Subcutaneous abdominal adipose tissue (tissue), 5 donors: Measurements from ENCODE around the gene STAT3.

Experiments
- H3K27ac ChIP-seq: one replicate; pipeline ENCODE4 v1.7.0; 2013; ENCODE audit warnings: low read depth, mild to moderate bottlenecking, inconsistent platforms, low read length, moderate library complexity
- H3K27me3 ChIP-seq, 5 donors: one replicate each; pipeline ENCODE4 v1.7.0; 2013; ENCODE audit warnings: low read length in 5 of 5, inconsistent platforms in 1 of 5; ENCODE audit not compliant: control insufficient read depth in 5 of 5, insufficient read depth in 4 of 5
- H3K36me3 ChIP-seq, 5 donors: one replicate each; pipeline ENCODE4 v1.7.0; 2013; ENCODE audit warnings: low read length in 5 of 5; ENCODE audit not compliant: control insufficient read depth in 5 of 5, insufficient read depth in 5 of 5
- H3K4me1 ChIP-seq, 5 donors: one replicate each; pipeline ENCODE4 v1.7.0; 2013; ENCODE audit warnings: low read length in 5 of 5, mild to moderate bottlenecking in 3 of 5, moderate library complexity in 1 of 5; ENCODE audit not compliant: control insufficient read depth in 5 of 5, insufficient read depth in 5 of 5
- H3K4me3 ChIP-seq, 5 donors: one replicate each; pipeline ENCODE4 v1.7.0; 2013; ENCODE audit warnings: low read length in 5 of 5, low read depth in 1 of 5
- H3K9ac ChIP-seq, 5 donors: one replicate each; pipeline ENCODE4 v1.7.0; 2013; ENCODE audit warnings: low read length in 5 of 5, mild to moderate bottlenecking in 4 of 5, moderate library complexity in 3 of 5
- H3K9me3 ChIP-seq, 5 donors: one replicate each; pipeline ENCODE4 v1.7.0; 2013; ENCODE audit warnings: low read length in 5 of 5; ENCODE audit not compliant: control insufficient read depth in 5 of 5
- donor health status: healthy.
- donor health status: healthy.
- donor health status: healthy.
- donor health status: healthy.
- donor health status: healthy.

Gene STAT3

GRCh38 chr17:42285346-42286050 lies 102.7 kb downstream of the STAT3 start:
- H3K9me3 ChIP-seq, result no peaks in the 10 kb centered on the region
- H3K27ac ChIP-seq, result peak overlapping the region; percentile 100
- no peaks in the 10 kb centered on the region for H3K27me3 ChIP-seq
- H3K4me1 ChIP-seq, result peaks cover 9 to 48% (median 44%) of the 10 kb centered on the region in 5 donors
- H3K9ac ChIP-seq, result peak overlapping the region in 3 of 5 donors; percentile 30 to 68 (median 52)
- H3K36me3 ChIP-seq, result peaks cover 0 to 3% (median 0%) of the 10 kb centered on the region in 5 donors
- no peak overlapping the region for H3K4me3 ChIP-seq

DNA sequence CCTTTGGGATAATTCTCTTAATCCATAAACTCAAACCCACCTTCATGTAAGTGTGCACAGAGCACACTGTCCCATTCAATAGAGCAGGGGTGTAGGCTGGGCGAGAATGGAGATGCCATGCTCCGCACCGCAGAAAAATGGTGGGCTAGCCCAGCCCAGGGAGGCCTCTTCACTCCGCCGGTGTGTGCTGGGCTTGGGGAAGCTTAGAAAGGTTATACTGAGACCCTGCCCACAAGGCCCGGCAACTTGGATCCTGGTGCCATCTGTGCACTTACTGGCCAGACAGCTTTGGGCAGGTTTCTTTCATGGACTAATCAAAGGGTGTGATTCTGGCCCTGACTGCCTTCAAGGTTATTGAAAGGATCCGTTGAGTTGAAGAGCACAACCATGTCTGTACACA lies 103.7 kb downstream of the STAT3 start:
- Histone ChIP-seq H3K36me3 (no peaks in the 10 kb centered on the region), H3K27me3 (no peaks in the 10 kb centered on the region), H3K27ac (no peak overlapping the region), H3K4me1 (peaks cover 6 to 38% (median 35%) of the 10 kb centered on the region in 5 donors), H3K4me3 (no peak overlapping the region), H3K9ac (no peak overlapping the region), H3K9me3 (no peaks in the 10 kb centered on the region)

DNA sequence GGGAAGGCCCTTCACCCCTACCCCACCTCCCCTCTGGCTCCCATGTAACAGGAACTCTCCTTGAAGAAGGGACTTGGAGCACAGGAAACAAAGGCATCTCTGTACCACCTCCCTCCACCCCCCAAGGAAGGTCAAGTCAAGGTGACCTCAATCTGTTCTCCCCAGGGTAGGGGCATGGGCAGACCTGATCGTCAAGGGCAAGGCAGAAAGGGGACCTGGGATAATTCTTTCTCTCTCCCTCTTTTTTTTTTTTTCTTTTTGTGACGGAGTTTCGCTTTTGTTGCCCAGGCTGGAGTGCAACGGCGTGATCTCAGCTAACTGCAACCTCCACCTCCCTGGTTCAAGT lies 104.2 kb downstream of the STAT3 start:
- H3K9me3 ChIP-seq, result no peaks in the 10 kb centered on the region
- H3K4me3 ChIP-seq, result no peak overlapping the region
- no peaks in the 10 kb centered on the region for H3K36me3 ChIP-seq
- H3K4me1 ChIP-seq, result peaks cover 6 to 33% (median 29%) of the 10 kb centered on the region in 5 donors
- peak overlapping the region; percentile 16 for H3K27ac ChIP-seq
- H3K27me3 ChIP-seq, result no peaks in the 10 kb centered on the region
- H3K9ac ChIP-seq, result no peak overlapping the region

DNA sequence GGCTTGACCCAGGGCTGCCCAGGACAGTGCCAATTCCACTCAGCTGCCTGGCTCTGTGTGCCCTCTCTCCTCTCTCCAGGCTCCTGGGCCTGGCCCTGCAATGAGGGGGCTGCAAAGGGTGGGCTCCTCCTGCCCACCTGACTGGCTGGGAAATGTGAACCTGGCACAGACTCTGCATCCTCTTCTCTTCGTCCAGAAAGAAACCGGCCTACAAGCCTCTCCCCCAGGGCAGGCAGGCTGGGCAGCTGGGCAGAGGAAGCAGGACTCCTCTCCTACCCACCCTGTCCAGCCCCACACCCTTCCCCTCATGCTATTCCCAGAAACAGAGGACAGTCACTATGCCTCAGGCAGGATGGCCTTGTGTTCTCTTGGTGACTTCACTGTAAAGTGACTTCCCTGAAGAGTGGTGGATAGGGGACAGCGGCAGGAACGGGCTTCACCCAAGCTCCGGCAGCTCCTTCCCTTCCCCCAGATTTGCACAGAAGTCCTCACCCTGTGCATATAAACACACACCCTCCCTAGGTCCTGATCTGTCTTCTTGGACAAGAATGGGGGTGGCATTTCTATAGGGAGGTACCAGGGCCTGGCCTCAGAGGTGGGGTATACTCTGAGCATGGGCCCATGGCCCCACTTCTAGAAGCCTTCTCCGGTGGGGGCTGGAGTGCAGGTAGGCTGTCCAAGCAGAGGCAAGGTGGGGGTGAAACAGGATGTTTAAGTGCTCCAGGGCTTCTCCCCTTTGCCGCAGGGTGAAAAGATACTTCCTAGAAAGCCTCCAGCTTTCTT lies 104.8 kb downstream of the STAT3 start:
- H3K9me3 ChIP-seq, result no peaks in the 10 kb centered on the region
- no peaks in the 10 kb centered on the region for H3K27me3 ChIP-seq
- peak overlapping the region; percentile 16 for H3K27ac ChIP-seq

DNA sequence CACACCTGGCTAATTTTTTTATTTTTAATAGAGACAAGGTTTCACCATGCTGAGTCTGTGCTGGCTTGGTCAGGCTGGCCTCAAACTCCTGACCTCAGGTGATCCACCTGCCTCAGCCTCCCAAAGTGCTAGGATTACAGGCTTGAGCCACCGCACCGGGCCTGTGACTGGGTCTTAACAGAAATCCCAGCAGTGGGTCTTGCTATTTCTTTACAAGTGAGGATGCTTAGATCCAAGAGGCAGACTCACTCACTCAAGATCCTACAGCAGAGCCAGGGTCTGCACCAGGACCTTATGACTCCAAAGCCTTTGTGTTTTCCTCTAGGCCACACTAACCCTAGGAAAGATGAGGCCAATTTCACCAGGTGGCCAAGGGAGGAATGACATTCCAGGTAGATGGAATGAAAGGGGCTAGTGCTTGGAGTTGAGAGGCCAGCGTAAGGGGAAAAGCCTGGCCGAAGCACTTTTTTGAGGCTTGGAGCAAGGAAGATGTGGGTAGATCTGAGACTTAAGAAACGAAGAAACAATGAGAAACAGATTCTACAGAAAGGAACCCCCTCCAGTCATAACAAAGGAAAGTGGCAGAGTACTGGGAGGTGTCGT lies 105.7 kb downstream of the STAT3 start:
- H3K4me3 ChIP-seq, result no peak overlapping the region
- no peaks in the 10 kb centered on the region for H3K36me3 ChIP-seq
- H3K4me1 ChIP-seq, result peaks cover 6 to 25% (median 23%) of the 10 kb centered on the region in 5 donors
- H3K27me3 ChIP-seq, result no peaks in the 10 kb centered on the region
- H3K27ac ChIP-seq, result no peak overlapping the region
- no peaks in the 10 kb centered on the region for H3K9me3 ChIP-seq
- no peak overlapping the region for H3K9ac ChIP-seq

More for the DNA sequence above, 104.8 kb downstream of the STAT3 start:
- Histone ChIP-seq H3K4me1 (peaks cover 6 to 29% (median 25%) of the 10 kb centered on the region in 5 donors), H3K36me3 (no peaks in the 10 kb centered on the region), H3K9ac (no peak overlapping the region), H3K4me3 (no peak overlapping the region)

- no peak overlapping the region for H3K9ac ChIP-seq
- H3K27ac ChIP-seq, result no peak overlapping the region
- H3K27me3 ChIP-seq, result no peaks in the 10 kb centered on the region
- peaks cover 5 to 25% (median 22%) of the 10 kb centered on the region in 5 donors for H3K4me1 ChIP-seq
- H3K4me3 ChIP-seq, result no peak overlapping the region
- H3K36me3 ChIP-seq, result no peaks in the 10 kb centered on the region
- H3K9me3 ChIP-seq, result no peaks in the 10 kb centered on the region
Measured at GRCh38 chr17:42281571-42282096, 106.6 kb downstream of the STAT3 start.

- Histone ChIP-seq H3K4me1 (peaks cover 5 to 19% (median 15%) of the 10 kb centered on the region in 5 donors), H3K27ac (no peak overlapping the region), H3K36me3 (no peaks in the 10 kb centered on the region), H3K4me3 (no peak overlapping the region), H3K9ac (no peak overlapping the region), H3K27me3 (no peaks in the 10 kb centered on the region), H3K9me3 (no peaks in the 10 kb centered on the region)
Measured at GRCh38 chr17:42279776-42280630, 108.2 kb downstream of the STAT3 start.

DNA sequence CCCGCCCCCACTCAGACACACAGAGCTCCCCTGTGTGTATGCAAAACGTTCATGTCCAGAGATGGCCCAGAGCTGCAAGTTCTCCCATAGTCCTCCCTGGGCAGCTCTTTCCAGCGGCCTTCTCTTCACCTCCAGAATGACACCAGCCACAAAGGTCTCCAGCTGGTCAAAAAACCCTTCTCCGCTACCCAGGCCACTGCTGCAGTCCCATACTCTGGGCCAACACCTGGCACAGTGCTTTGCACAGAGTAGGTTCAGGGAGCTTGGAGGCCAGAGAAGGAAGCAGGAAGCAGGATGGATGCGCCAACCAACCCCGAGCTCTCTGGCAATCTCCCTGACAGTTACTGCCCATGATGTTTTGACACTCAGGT lies 110.9 kb downstream of the STAT3 start:
- H3K4me1 ChIP-seq, result peaks cover 8 to 44% (median 37%) of the 10 kb centered on the region in 5 donors
- peak overlapping the region in 2 of 5 donors; percentile 32 to 76 for H3K4me3 ChIP-seq
- peak overlapping the region in 3 of 5 donors; percentile 36 to 94 (median 92) for H3K9ac ChIP-seq
- H3K27me3 ChIP-seq, result no peaks in the 10 kb centered on the region
- no peaks in the 10 kb centered on the region for H3K9me3 ChIP-seq
- peak overlapping the region; percentile 98 for H3K27ac ChIP-seq
- no peaks in the 10 kb centered on the region for H3K36me3 ChIP-seq

DNA sequence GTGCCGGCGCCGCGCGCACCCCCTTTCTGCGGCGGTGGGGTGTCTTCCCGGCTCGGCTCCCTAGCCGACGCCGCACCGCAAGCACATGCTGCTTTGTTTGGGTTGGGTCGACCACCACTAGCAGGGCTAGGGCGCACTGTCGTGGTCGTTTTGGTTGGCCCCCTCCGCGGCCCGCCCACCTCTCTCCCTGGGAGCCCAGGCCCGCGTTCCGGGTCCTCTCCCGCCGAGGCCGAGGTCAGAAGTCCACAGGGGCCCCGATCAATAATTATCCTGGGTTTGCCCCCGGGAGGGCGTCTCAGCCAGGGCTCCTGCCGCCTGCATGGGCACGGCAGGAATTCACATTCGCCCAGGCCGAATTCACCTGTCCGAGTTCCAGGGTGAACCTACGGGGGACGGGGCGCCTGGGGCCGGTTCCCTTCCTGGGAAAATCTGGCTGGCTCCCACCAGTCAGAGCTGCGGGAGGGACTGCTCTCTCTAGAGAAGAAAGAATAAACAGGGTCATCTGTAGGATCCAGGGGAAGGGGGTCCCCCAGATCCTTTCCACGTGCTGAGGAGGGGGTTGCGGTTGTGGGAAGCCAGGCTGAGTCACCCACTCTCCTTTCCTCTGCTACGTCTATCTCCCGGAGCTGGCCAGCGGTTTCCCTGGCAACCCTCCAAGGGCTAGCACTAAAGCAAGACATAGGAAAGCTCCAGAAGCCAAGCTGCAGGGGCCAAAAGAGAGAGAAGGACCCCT lies 111.5 kb downstream of the STAT3 start:
- peak overlapping the region; percentile 51 to 87 (median 78) for H3K4me3 ChIP-seq
- H3K27ac ChIP-seq, result peak overlapping the region; percentile 98
- H3K9me3 ChIP-seq, result no peaks in the 10 kb centered on the region
- no peaks in the 10 kb centered on the region for H3K27me3 ChIP-seq
- peaks cover 8 to 49% (median 39%) of the 10 kb centered on the region in 5 donors for H3K4me1 ChIP-seq
- H3K36me3 ChIP-seq, result no peaks in the 10 kb centered on the region
- peak overlapping the region; percentile 73 to 94 (median 89) for H3K9ac ChIP-seq
